GM23248 (cell line): ENCODE data around the gene FKBP14. TPM values are rescaled to one million over a fixed set of nuclear protein-coding genes. Genes with fewer than 3 reads are reported as not detected.

Experiments
- DNase-seq: peaks from one replicate; pipeline ENCODE4 v3.0.0-alpha.2; 2015
- H2AFZ ChIP-seq: fragments of 200-600 bp; sonication (generic); 2 replicates; pipeline ENCODE4 v1.6.1; 2016; ENCODE audit warnings: antibody characterized with exemption
- H3F3A ChIP-seq: fragments of 200-600 bp; sonication (generic); 2 replicates; pipeline ENCODE4 v1.6.1; 2016; ENCODE audit warnings: mild to moderate bottlenecking, antibody characterized with exemption, mixed run types; ENCODE audit not compliant: insufficient read depth
- H3K27ac ChIP-seq: fragments of 200-600 bp; sonication (generic); 2 replicates; pipeline ENCODE4 v1.5.1; 2016; ENCODE audit warnings: mild to moderate bottlenecking
- H3K27me3 ChIP-seq: fragments of 200-600 bp; sonication (generic); replicated peaks from 2 replicates; pipeline ENCODE4 v1.6.1; 2016; ENCODE audit warnings: mild to moderate bottlenecking; ENCODE audit not compliant: insufficient read depth
- H3K36me3 ChIP-seq: fragments of 200-600 bp; sonication (generic); 2 replicates; pipeline ENCODE4 v1.6.1; 2016; ENCODE audit warnings: low read depth, mild to moderate bottlenecking
- H3K4me1 ChIP-seq: fragments of 200-600 bp; sonication (generic); 2 replicates; pipeline ENCODE4 v1.6.1; 2016; ENCODE audit warnings: mild to moderate bottlenecking; ENCODE audit not compliant: insufficient read depth
- H3K4me2 ChIP-seq: fragments of 200-600 bp; sonication (generic); one replicate; pipeline ENCODE4 v1.6.1; 2016; ENCODE audit warnings: mild to moderate bottlenecking; ENCODE audit not compliant: unreplicated experiment
- H3K4me3 ChIP-seq: fragments of 200-600 bp; sonication (generic); 2 replicates; pipeline ENCODE4 v1.5.1; 2016; ENCODE audit warnings: mild to moderate bottlenecking
- H3K79me2 ChIP-seq: fragments of 200-600 bp; sonication (generic); 2 replicates; pipeline ENCODE4 v1.6.1; 2016; ENCODE audit warnings: mild to moderate bottlenecking; ENCODE audit not compliant: insufficient read depth
- H3K9ac ChIP-seq: fragments of 200-600 bp; sonication (generic); 2 replicates; pipeline ENCODE4 v1.6.1; 2016; ENCODE audit warnings: mild to moderate bottlenecking
- H3K9me2 ChIP-seq: fragments of 200-600 bp; sonication (generic); 2 replicates; pipeline ENCODE4 v1.6.1; 2016; ENCODE audit warnings: mixed run types, mild to moderate bottlenecking, moderate library complexity; ENCODE audit not compliant: insufficient read depth
- H3K9me3 ChIP-seq: fragments of 200-600 bp; sonication (generic); one replicate; pipeline ENCODE4 v1.6.1; 2017; ENCODE audit warnings: low read depth
- H4K20me1 ChIP-seq: fragments of 200-600 bp; sonication (generic); 2 replicates; pipeline ENCODE4 v1.6.0; 2016; ENCODE audit not compliant: insufficient read depth
- EZH2 ChIP-seq: fragments of 200-600 bp; sonication (generic); IDR thresholded peaks from 2 replicates; pipeline ENCODE4 v1.6.1; 2018; ENCODE audit warnings: antibody characterized with exemption, mild to moderate bottlenecking; ENCODE audit not compliant: insufficient read depth, poor library complexity, severe bottlenecking
- EZH2phosphoT487 ChIP-seq: fragments of 200-600 bp; sonication (generic); IDR thresholded peaks from 2 replicates; pipeline ENCODE4 v1.6.1; 2018; ENCODE audit warnings: antibody characterized with exemption, moderate library complexity, mild to moderate bottlenecking, low read depth; ENCODE audit not compliant: insufficient read depth
- WGBS, 2 experiments: methylation state at CpG; one replicate each; pipeline ENCODE4 v1.1.6; 2015 to 2017; ENCODE audit warnings: low lambda C conversion rate in 2 of 2, low coverage in 1 of 2; ENCODE audit errors: missing lambda C conversion rate in 2 of 2; 5-methylcytosine and 5-hydroxymethylcytosine counted together
- in situ Hi-C: fragments of 300-500 bp; cut with MboI; formaldehyde crosslinking; loops from 2 replicates; pipeline ENCODE4 v1.15.0; 2020
- polyA plus RNA-seq: library from polyadenylated mRNA; unstranded; fragments of >200 nt; fragmentation: Nextera tagmentation; extraction: Ambion mirVana; gene quantifications from 2 replicates; pipeline ENCODE4 v1.2.1, GENCODE V29; 2016
- total RNA-seq: library from RNA; depleted of rRNA; stranded (reverse); fragments of >200 nt; shearing (Covaris generic); gene quantifications from 2 replicates; pipeline ENCODE4 v1.2.3, GENCODE V29; 2014; rRNA removed

FKBP14 gene
- total RNA-seq (28.3 and 31.8 TPM in 2 replicates), polyA plus RNA-seq (50.7 and 50.8 TPM in 2 replicates)

GRCh38 chr7:30026229-30027064 lies at the start of gene FKBP14:
TSS of gene FKBP14 (minus strand) at chr7:30026702. CDS start at chr7:30026508, 194 bp downstream.
- in situ Hi-C loops = no loop called here
- peak; percentile 99 for DNase-seq

GRCh38 chr7:30074422-30075030 lies 48.0 kb upstream of the FKBP14 start:
- H4K20me1 ChIP-seq = no peaks in the 10 kb centered on the region
- H3K4me1 ChIP-seq = no peaks in the 10 kb centered on the region
- no peak overlapping the region for H3K9ac ChIP-seq
- 46 to 59% methylated on average over 1 of the region's 1 CpG for WGBS, 2 experiments
- H3K9me3 ChIP-seq = no peaks in the 10 kb centered on the region
- in situ Hi-C loops = loop anchor here (25.0 kb wide), 1 partner anchor 312 kb away; no protein-coding TSS in a partner anchor
- H3K4me3 ChIP-seq = no peak overlapping the region
- TF ChIP-seq EZH2 (no peak), EZH2phosphoT487 (no peak)
- peak; percentile 67 for DNase-seq
- no peaks in the 10 kb centered on the region for H3K36me3 ChIP-seq
- no peak overlapping the region for H2AFZ ChIP-seq
- no peaks in the 10 kb centered on the region for H3K79me2 ChIP-seq
- H3K27me3 ChIP-seq = no peaks in the 10 kb centered on the region
- H3K4me2 ChIP-seq = no peak overlapping the region
- 0 out of 2 replicates have a peak, but pooled peaks cover under 1% of the 10 kb centered on the region for H3F3A ChIP-seq
- H3K9me2 ChIP-seq = no peaks in the 10 kb centered on the region
- H3K27ac ChIP-seq = no peak overlapping the region

More at GRCh38 chr7:30026229-30027064, at the start of gene FKBP14:
- Histone ChIP-seq H3K4me2 (peak within 1 kb of the TSS; percentile 97), H3K36me3 (no peaks in the 10 kb centered on the region), H3F3A (peaks cover 17% of the 10 kb centered on the region), H3K27ac (peak within 1 kb of the TSS; percentile 74), H3K79me2 (peaks cover 78% of the 10 kb centered on the region), H4K20me1 (no peaks in the 10 kb centered on the region), H3K4me3 (peak within 1 kb of the TSS; percentile 99), H3K9me2 (no peaks in the 10 kb centered on the region), H3K9ac (peak within 1 kb of the TSS; percentile 91), H2AFZ (peak within 1 kb of the TSS; percentile 98), H3K9me3 (no peaks in the 10 kb centered on the region), H3K4me1 (peaks cover 25% of the 10 kb centered on the region), H3K27me3 (no peaks in the 10 kb centered on the region)
- TF ChIP-seq EZH2phosphoT487 (no peak), EZH2 (no peak)
- WGBS, 2 experiments = 0 to 1% methylated on average over 35 of the region's 35 CpGs

GRCh38 chr7:30072735-30073134 lies 46.2 kb upstream of the FKBP14 start:
- Histone ChIP-seq H3K27ac (no peak overlapping the region), H3K4me3 (no peak overlapping the region), H3K27me3 (no peaks in the 10 kb centered on the region), H3K36me3 (no peaks in the 10 kb centered on the region), H3K79me2 (no peaks in the 10 kb centered on the region), H3K4me2 (no peak overlapping the region), H3K9me2 (no peaks in the 10 kb centered on the region), H3K4me1 (peaks cover 14% of the 10 kb centered on the region), H3K9me3 (no peaks in the 10 kb centered on the region), H3K9ac (no peak overlapping the region), H2AFZ (no peak overlapping the region), H3F3A (peaks cover 17% of the 10 kb centered on the region), H4K20me1 (no peaks in the 10 kb centered on the region)
- TF ChIP-seq EZH2 (no peak), EZH2phosphoT487 (no peak)
- WGBS, 2 experiments = 100% methylated on average over 1 of the region's 1 CpG
- DNase-seq = no peak
- in situ Hi-C loops = loop anchor here (25.0 kb wide), 1 partner anchor 310 kb away; no protein-coding TSS in a partner anchor

GRCh38 chr7:30070052-30070451 lies 43.5 kb upstream of the FKBP14 start:
- no peak overlapping the region for H2AFZ ChIP-seq
- in situ Hi-C loops = loop anchor here (25.0 kb wide), 1 partner anchor 308 kb away; no protein-coding TSS in a partner anchor
- H3K36me3 ChIP-seq = no peaks in the 10 kb centered on the region
- peaks cover 23% of the 10 kb centered on the region for H3F3A ChIP-seq
- H3K79me2 ChIP-seq = no peaks in the 10 kb centered on the region
- no peaks in the 10 kb centered on the region for H4K20me1 ChIP-seq
- no peak for TF ChIP-seq EZH2phosphoT487
- TF ChIP-seq EZH2 = no peak
- whole genome bisulfite sequencing, 2 experiments = 43 to 77% methylated on average over 1 of the region's 1 CpG
- H3K4me2 ChIP-seq = no peak overlapping the region
- H3K9me3 ChIP-seq = no peaks in the 10 kb centered on the region
- H3K9ac ChIP-seq = no peak overlapping the region
- peaks cover 17% of the 10 kb centered on the region for H3K4me1 ChIP-seq
- no peak overlapping the region for H3K4me3 ChIP-seq
- DNase-seq = no peak
- H3K27ac ChIP-seq = no peak overlapping the region
- H3K27me3 ChIP-seq = no peaks in the 10 kb centered on the region
- no peaks in the 10 kb centered on the region for H3K9me2 ChIP-seq
